Medulla oblongata (tissue), 1 donor: ENCODE measurements around the gene LMAN1L.

Experiments used
- DNase-seq: peaks from one replicate; pipeline ENCODE4 v3.0.0-alpha.2; 2015; ENCODE audit errors: extremely low spot score

LMAN1L gene

GRCh38 chr15:74857082-74857655 is 44.5 kb downstream of the LMAN1L start:
- DNase-seq = no peak

- DNase-seq = peak; percentile 52
Measured at GRCh38 chr15:74857671-74858368, 45.2 kb downstream of the LMAN1L start.

GRCh38 chr15:74858369-74858740 is 45.7 kb downstream of the LMAN1L start:
- peak; percentile 43 for DNase-seq

GRCh38 chr15:74863239-74864056 is 50.8 kb downstream of the LMAN1L start:
- DNase-seq = no peak

GRCh38 chr15:74864296-74864695 is 51.7 kb downstream of the LMAN1L start:
- no peak for DNase-seq

GRCh38 chr15:74865316-74865715 is 52.7 kb downstream of the LMAN1L start:
- DNase-seq = no peak

GRCh38 chr15:74866090-74866489 is 53.5 kb downstream of the LMAN1L start:
- DNase-seq = no peak

- DNase-seq = no peak
Measured at GRCh38 chr15:74867466-74868038, 54.9 kb downstream of the LMAN1L start.

- DNase-seq = peak; percentile 65
Measured at GRCh38 chr15:74868059-74868458, 55.4 kb downstream of the LMAN1L start.

GRCh38 chr15:74869372-74869725 is 56.7 kb downstream of the LMAN1L start:
- DNase-seq = no peak

GRCh38 chr15:74869726-74870407 is 57.2 kb downstream of the LMAN1L start:
- DNase-seq = peak; percentile 85

GRCh38 chr15:74870436-74871215 is 58.0 kb downstream of the LMAN1L start:
- no peak for DNase-seq

GRCh38 chr15:74872702-74873035 is 60.0 kb downstream of the LMAN1L start:
- DNase-seq = no peak

- DNase-seq = peak; percentile 98
Measured at GRCh38 chr15:74873036-74873755, 60.6 kb downstream of the LMAN1L start, which contains the start of gene SCAMP2. Gene SCAMP2 (minus strand): TSS chr15:74873365. CDS start chr15:74873255, 110 bp downstream.

- DNase-seq = peak; percentile 49
Measured at GRCh38 chr15:74873756-74874424, 61.3 kb downstream of the LMAN1L start.
